Sigmoid colon (tissue), 4 donors: Measurements from ENCODE around the gene CASP10.

ENCODE experiments used
- CTCF ChIP-seq, 4 experiments: fragments of 450-650 bp in 3 of 4; fragments of 200-600 bp in 1 of 4; IDR thresholded peaks; one replicate each; pipeline ENCODE4 v1.5.1; 2016 to 2019; ENCODE audit warnings: antibody characterized with exemption in 4 of 4, mild to moderate bottlenecking in 3 of 4, moderate library complexity in 2 of 4
- EP300 ChIP-seq, 4 donors: sonication (generic); formaldehyde crosslinking; IDR thresholded peaks; one replicate each; pipeline ENCODE4 v1.6.1; 2017; ENCODE audit warnings: antibody characterized with exemption in 4 of 4
- POLR2A ChIP-seq, 2 donors: fragments of 450-650 bp; IDR thresholded peaks; one replicate each; pipeline ENCODE4 v1.6.1; 2016; ENCODE audit warnings: antibody characterized with exemption in 2 of 2, mild to moderate bottlenecking in 2 of 2, moderate library complexity in 2 of 2
- POLR2AphosphoS5 ChIP-seq, 4 donors: sonication (generic); formaldehyde crosslinking; IDR thresholded peaks; one replicate each; pipeline ENCODE4 v1.6.1; 2017; ENCODE audit warnings: antibody characterized with exemption in 4 of 4

- TF ChIP-seq EP300 (IDR thresholded peaks at IDR 0.05): no peak
- no peak for TF ChIP-seq CTCF (IDR thresholded peaks at IDR 0.05)
- TF ChIP-seq POLR2A (IDR thresholded peaks at IDR 0.05): no peak
- no peak for TF ChIP-seq POLR2AphosphoS5 (IDR thresholded peaks at IDR 0.05)
Measured at GRCh38 chr2:201201371-201201770, 18.4 kb downstream of the CASP10 start.
